ENCODE measurements around the gene RET. TPM values are rescaled to one million over a fixed set of nuclear protein-coding genes. Genes with fewer than 3 reads are reported as not detected.

The RET gene
- total and polyA plus RNA-seq, 2 of the 8 experiments (the other 6 are each of a cell fraction or from before 2014, with no cell fraction given): 6.7 to 8.4 TPM

- TF ChIP-seq RAD21 (IDR thresholded peaks at IDR 0.05 in 1 of 2, conservative IDR thresholded peaks at IDR 0.05 in 1 of 2; ENCODE audit: low read depth in 2 of 2, low read length in 2 of 2) (no peak), CREB1 (IDR thresholded peaks at IDR 0.05) (no peak), BCL11A (IDR thresholded peaks at IDR 0.05; ENCODE audit: low read depth in 2 of 2, low read length in 2 of 2) (no peak), MAFK (IDR thresholded peaks at IDR 0.05; ENCODE audit: low read depth, low read length) (no peak)
These were observed 7.3 kb upstream of the RET start (continued) for GRCh38 chr10:43069579-43069978.

Measured in H1 (cell line).